Suprapubic skin (tissue), 4 donors: ENCODE data around the gene CTBS.

Source experiments
- CTCF ChIP-seq, 2 donors: fragments of 200-600 bp in 1 of 2; fragments of 450-650 bp in 1 of 2; sonication (generic) in 1 of 2; IDR thresholded peaks; one replicate each; pipeline ENCODE4 v1.5.1; 2016 to 2019; ENCODE audit warnings: antibody characterized with exemption in 2 of 2, mild to moderate bottlenecking in 1 of 2, moderate library complexity in 1 of 2
- EP300 ChIP-seq: sonication (generic); formaldehyde crosslinking; IDR thresholded peaks from one replicate; pipeline ENCODE4 v1.6.1; 2017; ENCODE audit warnings: antibody characterized with exemption
- POLR2A ChIP-seq, 2 donors: fragments of 450-650 bp; IDR thresholded peaks; one replicate each; pipeline ENCODE4 v1.6.1; 2017; ENCODE audit warnings: antibody characterized with exemption in 2 of 2, mild to moderate bottlenecking in 2 of 2, moderate library complexity in 2 of 2
- POLR2AphosphoS5 ChIP-seq, 3 donors: sonication (generic); formaldehyde crosslinking; IDR thresholded peaks; one replicate each; pipeline ENCODE4 v1.6.1; 2017; ENCODE audit warnings: antibody characterized with exemption in 3 of 3

GRCh38 chr1:84502927-84503326 lies 71.3 kb downstream of the CTBS start:
- no peak for TF ChIP-seq CTCF (IDR thresholded peaks at IDR 0.05)
- TF ChIP-seq POLR2A (IDR thresholded peaks at IDR 0.05) = no peak
- TF ChIP-seq POLR2AphosphoS5 (IDR thresholded peaks at IDR 0.05) = no peak
- TF ChIP-seq EP300 = no peak
